H9 (cell line): Measurements from ENCODE around the gene SYCN. TPM values are rescaled to one million over a fixed set of nuclear protein-coding genes. Genes with fewer than 3 reads are reported as not detected.
"Not testable (repeated sequence)": the region's sequence is repeated elsewhere in the genome, so short reads cannot be mapped to it uniquely, and the experiment has no call there.

Experiments
- DNase-seq: peaks from one replicate; pipeline ENCODE4 v3.0.0-alpha.2; 2017
- H2AFZ ChIP-seq: one replicate; pipeline ENCODE4 v1.6.1; 2013; ENCODE audit warnings: mild to moderate bottlenecking, low read length, control low read depth, moderate library complexity
- H2AK5ac ChIP-seq: 2 replicates; pipeline ENCODE4 v1.6.1; 2013; ENCODE audit warnings: low read length, control low read depth, mixed read lengths; ENCODE audit not compliant: insufficient read length
- H2BK120ac ChIP-seq: one replicate; pipeline ENCODE4 v1.6.1; 2013; ENCODE audit warnings: low read depth, mild to moderate bottlenecking, low read length, control low read depth, inconsistent platforms; ENCODE audit not compliant: poor library complexity, severe bottlenecking
- H2BK12ac ChIP-seq: 2 replicates; pipeline ENCODE4 v1.6.1; 2013; ENCODE audit warnings: low read length, control low read depth, mixed read lengths, low read depth; ENCODE audit not compliant: insufficient read length
- H2BK15ac ChIP-seq: 2 replicates; pipeline ENCODE4 v1.6.1; 2013; ENCODE audit warnings: low read depth, low read length, control low read depth
- H2BK20ac ChIP-seq: one replicate; pipeline ENCODE4 v1.6.1; 2013; ENCODE audit warnings: low read depth, mild to moderate bottlenecking, low read length, control low read depth, inconsistent platforms; ENCODE audit not compliant: poor library complexity, severe bottlenecking
- H2BK5ac ChIP-seq: 2 replicates; pipeline ENCODE4 v1.6.1; 2013; ENCODE audit warnings: low read length, control low read depth, mixed read lengths; ENCODE audit not compliant: insufficient read length
- H3K14ac ChIP-seq: 2 replicates; pipeline ENCODE4 v1.6.1; 2013; ENCODE audit warnings: low read length, control low read depth; ENCODE audit not compliant: insufficient read depth
- H3K18ac ChIP-seq: 2 replicates; pipeline ENCODE4 v1.6.1; 2013; ENCODE audit warnings: low read depth, mild to moderate bottlenecking, mixed read lengths, low read length, control low read depth; ENCODE audit not compliant: insufficient read length
- H3K23ac ChIP-seq: 2 replicates; pipeline ENCODE4 v1.6.1; 2013; ENCODE audit warnings: low read length, control low read depth, mixed read lengths, low read depth; ENCODE audit not compliant: insufficient read length
- H3K23me2 ChIP-seq: 2 replicates; pipeline ENCODE4 v1.6.1; 2013; ENCODE audit warnings: low read depth, mild to moderate bottlenecking, mixed read lengths, low read length, control low read depth; ENCODE audit not compliant: insufficient read length, poor library complexity, severe bottlenecking
- H3K27ac ChIP-seq: 2 replicates; pipeline ENCODE4 v1.5.1; 2013; ENCODE audit warnings: low read length, control low read depth, mixed read lengths, low read depth; ENCODE audit not compliant: insufficient read length
- H3K27me3 ChIP-seq: 2 replicates; pipeline ENCODE4 v1.6.1; 2013; ENCODE audit warnings: low read length, control low read depth, inconsistent platforms; ENCODE audit not compliant: insufficient read depth
- H3K4ac ChIP-seq: 2 replicates; pipeline ENCODE4 v1.6.1; 2013; ENCODE audit warnings: low read depth, mild to moderate bottlenecking, control low read depth, inconsistent platforms, low read length, moderate library complexity
- H3K4me1 ChIP-seq: 2 replicates; pipeline ENCODE4 v1.6.1; 2013; ENCODE audit warnings: low read length, control low read depth, inconsistent platforms; ENCODE audit not compliant: insufficient read depth
- H3K4me2 ChIP-seq: 2 replicates; pipeline ENCODE4 v1.6.1; 2013; ENCODE audit warnings: low read length, control low read depth, mixed read lengths; ENCODE audit not compliant: insufficient read length, insufficient read depth
- H3K56ac ChIP-seq: 2 replicates; pipeline ENCODE4 v1.6.1; 2013; ENCODE audit warnings: low read depth, mild to moderate bottlenecking, mixed read lengths, low read length, control low read depth; ENCODE audit not compliant: insufficient read length
- H3K79me1 ChIP-seq: 2 replicates; pipeline ENCODE4 v1.6.1; 2013; ENCODE audit warnings: low read depth, mild to moderate bottlenecking, moderate library complexity, low read length, control low read depth, inconsistent platforms; ENCODE audit not compliant: insufficient read depth, poor library complexity, severe bottlenecking
- H3K79me2 ChIP-seq: 2 replicates; pipeline ENCODE4 v1.6.1; 2013; ENCODE audit warnings: low read length, control low read depth, inconsistent platforms; ENCODE audit not compliant: insufficient read depth
- H3K9ac ChIP-seq: 2 replicates; pipeline ENCODE4 v1.6.1; 2013; ENCODE audit warnings: low read length, control low read depth, mixed read lengths; ENCODE audit not compliant: insufficient read length; ENCODE audit errors: extremely low read depth
- H3K9me3 ChIP-seq: one replicate; pipeline ENCODE4 v1.6.1; 2013; ENCODE audit warnings: low read depth, low read length, inconsistent platforms; ENCODE audit not compliant: control insufficient read depth
- H3T11ph ChIP-seq: one replicate; pipeline ENCODE4 v1.6.1; 2013; ENCODE audit warnings: mild to moderate bottlenecking, low read length, control low read depth, inconsistent platforms
- H4K20me1 ChIP-seq: one replicate; pipeline ENCODE4 v1.6.1; 2013; ENCODE audit not compliant: control insufficient read depth, insufficient read length, insufficient read depth
- H4K5ac ChIP-seq: 2 replicates; pipeline ENCODE4 v1.6.1; 2013; ENCODE audit warnings: low read depth, mild to moderate bottlenecking, mixed read lengths, low read length, control low read depth; ENCODE audit not compliant: insufficient read length
- H4K8ac ChIP-seq: replicated peaks from 2 replicates; pipeline ENCODE4 v1.6.1; 2013; ENCODE audit warnings: low read length, control low read depth, mixed read lengths, low read depth; ENCODE audit not compliant: insufficient read length
- H4K91ac ChIP-seq: 2 replicates; pipeline ENCODE4 v1.6.1; 2013; ENCODE audit warnings: low read depth, mild to moderate bottlenecking, moderate library complexity, mixed read lengths, low read length, control low read depth; ENCODE audit not compliant: insufficient read length
- H3K27ac Mint-ChIP-seq, 3 experiments: 2 replicates in 2 of 3; 3 replicates in 1 of 3; pipeline ENCODE4 v1.8.0; 2020 to 2021; ENCODE audit warnings: mixed read lengths in 3 of 3, mild to moderate bottlenecking in 1 of 3, moderate library complexity in 1 of 3
- H3K27me3 Mint-ChIP-seq: 2 replicates; pipeline ENCODE4 v1.8.0; 2021; ENCODE audit warnings: low read depth, mild to moderate bottlenecking, moderate library complexity, mixed read lengths
- H3K36me3 Mint-ChIP-seq, 3 experiments: 2 replicates in 2 of 3; 3 replicates in 1 of 3; pipeline ENCODE4 v1.8.0; 2020 to 2021; ENCODE audit warnings: low read depth in 3 of 3, mixed read lengths in 3 of 3; ENCODE audit not compliant: insufficient read depth in 1 of 3
- H3K4me1 Mint-ChIP-seq, 2 experiments: 2 replicates each; pipeline ENCODE4 v1.8.0; 2020; ENCODE audit warnings: mixed read lengths in 2 of 2
- H3K4me3 Mint-ChIP-seq, 2 experiments: 2 replicates in 1 of 2; 3 replicates in 1 of 2; pipeline ENCODE4 v1.8.0; 2020 to 2021; ENCODE audit warnings: mild to moderate bottlenecking in 2 of 2, mixed read lengths in 2 of 2, moderate library complexity in 1 of 2
- H3K9me3 Mint-ChIP-seq, 2 experiments: 2 replicates in 1 of 2; 3 replicates in 1 of 2; pipeline ENCODE4 v1.8.0; 2020; ENCODE audit warnings: mild to moderate bottlenecking in 2 of 2, mixed read lengths in 2 of 2, moderate library complexity in 1 of 2
- WGBS: extraction: QIAGEN DNeasy Blood & Tissue Kit; methylation state at CpG from one replicate; pipeline ENCODE4 v1.1.7; 2013; ENCODE audit warnings: missing lambda C conversion rate, low lambda C conversion rate, mixed read lengths; ENCODE audit not compliant: insufficient read length; ENCODE audit errors: extremely low coverage; 5-methylcytosine and 5-hydroxymethylcytosine counted together
- total RNA-seq: library from RNA; stranded (reverse); gene quantifications from 2 replicates; pipeline ENCODE4 v1.2.1, GENCODE V29; 2021

Gene SYCN
- total RNA-seq, 1 experiment from 2014 or later, result not detected

- not testable (repeated sequence) for H3K56ac ChIP-seq, H3K23ac ChIP-seq, H3K9ac ChIP-seq, H3K4me2 ChIP-seq, H3K4me1 ChIP-seq, H2BK12ac ChIP-seq, H3K36me3 Mint-ChIP-seq, H2BK20ac ChIP-seq, H3K14ac ChIP-seq, H4K20me1 ChIP-seq, H4K91ac ChIP-seq, H2BK15ac ChIP-seq, H3K27ac ChIP-seq, H4K8ac ChIP-seq, H3K79me1 ChIP-seq, H4K5ac ChIP-seq, H3T11ph ChIP-seq, H3K4me1 Mint-ChIP-seq, H3K9me3 Mint-ChIP-seq, H3K27ac Mint-ChIP-seq, H2BK120ac ChIP-seq, H3K9me3 ChIP-seq, H3K18ac ChIP-seq, H3K23me2 ChIP-seq, H2BK5ac ChIP-seq, H3K79me2 ChIP-seq, H2AK5ac ChIP-seq, DNase-seq, H3K4me3 Mint-ChIP-seq, H3K4ac ChIP-seq, H2AFZ ChIP-seq
- peaks cover 28% of the 10 kb centered on the region; the same call in 1 of the 2 replicates for H3K27me3 ChIP-seq
- no CpG with 5 or more reads among the region's 12 CpGs for WGBS
- H3K27me3 Mint-ChIP-seq, result peaks cover 78% of the 10 kb centered on the region
These were observed 40.5 kb upstream of the SYCN start, which contains the start of gene IFNL3 for GRCh38 chr19:39244410-39245100. Gene IFNL3 (minus strand): TSS chr19:39245006. CDS start chr19:39244967, 39 bp downstream.

- not testable (repeated sequence) for H2BK20ac ChIP-seq, H3K9me3 Mint-ChIP-seq, H3K36me3 Mint-ChIP-seq, H3K4me1 Mint-ChIP-seq, H3K56ac ChIP-seq, H4K91ac ChIP-seq, H3K4me2 ChIP-seq, H3K79me1 ChIP-seq, H4K8ac ChIP-seq, H3K23me2 ChIP-seq, H3K27ac Mint-ChIP-seq, H3T11ph ChIP-seq, H3K79me2 ChIP-seq, H2BK15ac ChIP-seq, H3K23ac ChIP-seq, H3K27ac ChIP-seq, H3K4me3 Mint-ChIP-seq, H3K4me1 ChIP-seq, H4K5ac ChIP-seq, H2BK12ac ChIP-seq, H4K20me1 ChIP-seq, H3K9me3 ChIP-seq, H2BK5ac ChIP-seq, DNase-seq, H2AFZ ChIP-seq, H3K18ac ChIP-seq, H3K4ac ChIP-seq, H3K14ac ChIP-seq, H2AK5ac ChIP-seq, H3K9ac ChIP-seq, H2BK120ac ChIP-seq
- H3K27me3 ChIP-seq, result peaks cover 19% of the 10 kb centered on the region; the same call in 1 of the 2 replicates
- H3K27me3 Mint-ChIP-seq, result peaks cover 77% of the 10 kb centered on the region
- no CpG with 5 or more reads among the region's 13 CpGs for WGBS
These were observed 39.7 kb upstream of the SYCN start for GRCh38 chr19:39243741-39244140.
